GM20431 (cell line): ENCODE measurements around the gene NKX6-1.

Experiments used
- in situ Hi-C: fragments of 300-500 bp; cut with MseI, MboI; formaldehyde crosslinking; loops from one replicate; pipeline ENCODE4 v1.15.0; 2020; ENCODE audit warnings: low sequenced_read_pairs; ENCODE audit not compliant: unreplicated experiment

NKX6-1 gene

DNA sequence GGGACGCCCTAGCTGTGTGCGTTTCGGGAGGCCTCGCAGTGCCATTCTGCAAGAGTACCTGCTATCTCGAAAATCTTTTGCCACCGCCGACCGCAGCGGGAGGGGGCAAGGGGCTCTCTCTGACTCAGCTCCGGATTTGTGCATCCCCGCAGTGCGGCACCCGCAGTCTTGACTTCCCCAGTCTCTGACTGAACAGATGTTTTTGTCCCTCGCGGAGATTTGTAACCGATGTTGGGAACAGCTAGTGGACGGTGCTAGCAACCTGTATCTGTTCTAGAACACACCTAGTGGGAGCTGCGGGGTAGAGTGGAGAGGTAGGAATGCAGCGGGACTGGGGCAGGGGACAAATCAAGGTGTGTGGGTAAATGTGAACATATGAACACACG, 17.2 kb downstream of the NKX6-1 start:
- in situ Hi-C loops: no loop called here

DNA sequence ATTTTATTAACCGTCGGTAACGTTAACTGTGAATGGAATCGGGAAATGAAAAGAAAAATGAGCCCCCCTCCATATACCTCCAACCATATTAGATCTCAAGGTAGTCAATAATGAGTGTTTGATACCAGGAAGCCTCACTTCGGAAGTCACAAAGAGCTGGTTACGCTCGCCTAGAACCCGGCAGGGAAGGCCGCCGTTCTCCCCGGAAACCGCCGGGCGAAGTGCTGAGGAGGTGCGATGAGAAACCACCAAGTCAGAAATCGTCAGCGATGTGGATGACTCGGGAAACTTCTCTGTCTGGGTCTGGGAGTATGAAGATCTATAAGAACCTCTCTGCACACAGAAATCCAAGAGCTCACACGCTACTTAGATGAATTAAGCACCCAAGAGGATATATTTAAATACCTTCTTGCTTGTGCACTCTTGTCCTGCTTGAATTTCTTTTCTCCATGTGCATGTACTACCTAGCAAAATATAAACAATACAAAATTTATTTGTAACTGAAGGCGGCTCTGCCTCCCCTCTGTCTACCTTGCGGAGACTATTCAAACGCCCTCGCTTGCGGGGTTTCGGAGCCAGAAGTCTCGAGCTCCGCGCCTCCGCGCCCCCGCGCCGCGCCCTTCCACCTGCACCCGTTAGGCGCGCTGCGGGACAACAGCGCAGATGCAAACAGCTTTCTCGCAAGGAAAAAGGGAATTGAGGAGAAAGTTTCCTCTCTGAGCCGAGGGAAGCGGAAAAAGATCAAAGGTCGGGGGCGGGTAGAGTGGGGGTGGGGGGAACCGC, 17.8 kb downstream of the NKX6-1 start:
- in situ Hi-C loops: no loop called here

DNA sequence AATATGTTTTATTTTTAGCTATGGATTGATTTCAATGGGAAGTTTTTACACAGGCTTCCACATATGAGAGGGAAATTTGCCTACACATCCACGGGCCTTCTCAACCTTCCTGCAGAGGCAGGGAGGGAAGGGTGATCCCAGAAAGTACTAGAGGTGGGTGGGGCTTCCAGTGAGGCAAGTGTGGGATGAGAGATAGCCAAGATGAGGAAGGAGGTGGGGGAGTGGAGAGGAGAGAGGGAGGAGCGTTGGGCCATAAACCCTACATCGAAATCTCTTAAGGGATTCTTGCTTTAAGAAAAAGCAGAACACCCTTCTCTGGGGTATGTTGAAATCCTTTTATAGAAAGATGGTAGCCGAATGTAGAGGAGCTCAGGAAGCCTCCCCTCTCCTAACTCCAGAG, 19.0 kb downstream of the NKX6-1 start:
- in situ Hi-C loops: no loop called here

DNA sequence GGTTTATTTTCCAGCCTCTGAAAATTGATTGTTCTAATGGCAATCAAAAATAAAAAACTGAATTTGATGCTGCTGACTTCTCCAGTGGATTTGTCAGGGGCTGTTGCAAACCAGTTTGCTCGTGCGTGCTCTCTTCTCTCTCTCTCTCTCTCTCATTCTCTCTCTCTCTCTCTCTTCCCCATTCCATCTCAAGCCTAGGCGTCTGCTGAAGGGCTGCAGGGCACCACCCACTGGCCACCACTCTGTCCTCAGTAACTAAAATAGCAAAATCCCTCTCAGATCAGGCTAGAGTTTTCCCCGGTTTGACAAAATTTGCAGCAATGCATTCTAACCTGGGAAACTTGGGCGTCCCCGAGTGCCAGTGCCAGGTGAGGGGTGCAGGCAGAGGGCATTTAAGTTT, 19.4 kb downstream of the NKX6-1 start:
- in situ Hi-C loops: no loop called here

DNA sequence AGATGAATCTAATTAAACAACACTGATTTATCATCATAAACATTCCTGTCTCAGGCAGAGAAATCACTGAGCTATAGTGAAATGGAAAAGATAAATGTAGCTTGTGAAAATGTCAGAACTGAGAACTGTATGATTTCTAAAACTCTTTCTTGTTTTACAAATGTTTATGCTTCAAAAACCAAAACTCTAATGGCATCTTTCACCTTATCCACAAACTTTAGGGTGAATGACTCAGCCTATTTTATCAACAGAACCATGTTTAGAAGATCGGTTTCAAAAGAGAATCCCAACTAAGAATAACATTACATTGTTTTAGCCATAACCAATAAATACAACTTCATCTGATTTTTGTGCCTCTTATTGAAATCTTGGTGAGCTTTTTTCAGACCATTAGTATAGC, 21.4 kb downstream of the NKX6-1 start:
- in situ Hi-C loops: no loop called here

DNA sequence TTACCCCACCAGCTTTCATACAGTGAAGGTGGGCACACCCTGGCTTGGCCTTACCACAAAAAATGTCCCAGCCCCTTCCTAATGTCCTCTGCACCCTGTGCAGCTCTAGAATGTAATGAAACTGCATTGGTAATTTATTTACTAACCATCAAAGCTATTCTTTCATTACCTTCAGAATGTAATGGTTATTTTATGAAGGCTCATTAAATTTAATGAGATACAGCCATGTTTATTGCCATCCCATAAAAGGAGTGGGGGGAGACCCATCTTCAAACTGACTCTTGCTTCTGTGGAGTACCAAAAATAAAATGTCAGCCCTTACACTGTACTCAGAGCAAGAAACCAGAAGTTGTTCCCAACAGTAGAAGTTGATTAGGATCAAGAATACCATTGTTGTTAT, 25.0 kb downstream of the NKX6-1 start:
- in situ Hi-C loops: no loop called here

DNA sequence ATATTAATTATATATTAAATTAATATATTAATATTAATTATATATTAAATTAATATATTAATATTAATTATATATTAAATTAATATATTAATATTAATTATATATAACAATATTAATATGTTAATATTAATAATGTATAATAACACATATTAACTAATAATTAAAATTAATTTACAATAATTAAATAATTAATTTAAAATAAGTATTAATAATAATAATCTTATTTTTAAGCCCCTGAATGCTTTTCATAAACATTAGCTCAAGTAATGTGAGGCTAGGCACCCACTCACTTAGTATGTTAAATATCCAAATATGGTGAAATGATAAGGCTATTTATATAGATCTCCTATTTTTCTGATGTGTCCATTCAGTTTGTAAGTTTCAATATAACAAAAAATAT, 26.9 kb downstream of the NKX6-1 start:
- in situ Hi-C loops: no loop called here

DNA sequence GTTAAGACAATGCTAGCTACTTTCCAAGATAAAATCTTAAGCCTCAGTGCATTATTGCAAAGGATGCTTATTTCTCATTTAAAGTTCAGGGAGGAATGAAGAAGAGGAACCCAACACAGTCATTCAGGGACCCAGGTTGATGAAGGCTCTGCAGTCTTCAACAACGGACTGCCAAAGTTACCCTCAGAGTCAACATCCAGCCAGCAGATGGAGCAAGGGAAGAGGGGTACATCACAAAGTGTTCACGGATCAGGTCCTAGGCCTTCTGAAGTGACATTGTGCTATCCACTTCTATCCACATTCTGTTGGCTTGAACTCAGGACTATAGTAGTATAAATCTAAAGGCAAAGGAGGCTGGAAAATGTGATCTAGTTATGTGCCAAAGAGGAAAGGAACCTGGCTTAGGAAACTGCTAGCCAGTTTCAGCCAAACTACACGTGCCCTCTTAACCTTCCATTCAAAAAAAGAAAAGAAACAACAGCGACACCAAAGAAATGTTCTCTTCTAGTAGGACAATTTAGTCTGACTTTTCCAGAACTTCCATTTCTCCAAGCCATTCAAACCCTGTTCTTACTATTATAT, 28.8 kb downstream of the NKX6-1 start:
- in situ Hi-C loops: no loop called here

DNA sequence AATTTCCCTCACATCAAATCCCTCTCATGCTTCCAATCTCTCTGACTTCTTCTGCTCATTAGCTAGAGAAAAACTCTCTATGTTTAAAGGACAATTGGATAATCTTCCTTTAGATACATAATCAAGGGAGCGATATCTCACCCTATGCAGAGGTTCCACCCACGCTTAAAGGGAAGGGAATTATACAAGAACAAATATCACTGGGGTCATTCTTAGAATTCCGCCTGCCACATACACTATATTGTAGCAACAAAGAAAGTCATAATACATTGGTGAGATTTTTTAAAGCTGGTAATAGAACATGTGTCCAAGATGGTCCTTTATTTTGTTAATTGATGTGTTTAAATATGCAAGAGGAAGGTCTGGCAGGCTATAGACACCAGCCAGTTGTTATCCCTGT, 31.5 kb downstream of the NKX6-1 start:
- in situ Hi-C loops: no loop called here

DNA sequence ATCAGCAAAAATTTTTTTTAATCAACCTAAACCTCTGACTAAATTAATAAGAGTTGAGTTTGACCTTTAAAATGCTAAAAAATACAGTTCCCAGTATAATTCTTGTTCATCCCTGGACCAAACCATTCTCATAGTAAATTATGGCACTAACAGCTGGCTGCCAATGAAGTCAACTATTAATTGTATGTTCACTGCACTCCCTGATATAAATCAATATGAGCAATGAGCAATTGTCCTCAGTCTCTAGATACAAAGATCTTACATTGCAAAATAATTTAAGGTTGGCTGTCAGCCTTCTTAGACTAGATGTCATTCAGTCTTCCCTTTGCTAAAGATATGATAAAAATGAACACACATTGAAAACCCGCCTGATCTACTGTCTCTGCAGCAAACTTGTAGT, 39.3 kb downstream of the NKX6-1 start:
- in situ Hi-C loops: no loop called here

DNA sequence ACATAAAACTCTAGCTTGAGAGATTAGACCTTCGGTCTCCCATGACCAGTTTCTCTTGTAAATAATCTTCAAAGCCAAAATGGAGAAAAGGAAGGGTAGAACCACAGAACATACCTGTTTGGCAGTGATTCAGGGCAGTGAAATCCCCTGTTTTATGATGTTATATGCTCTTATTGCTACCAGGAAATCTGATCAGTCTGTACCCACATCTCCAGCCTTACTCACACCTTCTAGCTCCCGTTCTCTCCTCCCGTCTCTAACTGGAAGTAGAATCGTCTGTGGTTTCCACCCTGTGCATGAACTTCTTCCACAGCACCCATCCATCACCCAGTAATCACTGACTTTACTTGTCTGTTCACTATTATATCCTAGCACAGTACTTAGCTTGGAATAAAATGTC, 42.9 kb downstream of the NKX6-1 start:
- in situ Hi-C loops: no loop called here

DNA sequence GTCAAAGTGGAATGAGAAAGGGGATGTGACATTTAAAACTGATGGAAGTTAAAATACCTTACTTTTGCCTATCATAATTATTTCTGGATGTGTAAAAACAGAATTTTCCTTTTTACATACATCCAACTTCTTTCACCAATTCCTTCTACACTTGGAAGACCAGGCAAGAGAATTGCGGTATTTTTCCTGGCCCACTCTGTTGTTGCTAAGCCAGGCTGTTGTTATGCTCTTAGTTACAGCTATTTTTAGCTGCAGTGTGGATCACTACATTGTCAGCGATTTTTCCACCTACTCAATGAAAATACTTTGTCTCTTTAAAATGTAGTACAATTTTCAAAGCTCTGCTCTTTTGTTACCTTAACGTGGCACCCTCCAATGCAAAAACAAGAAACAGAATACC, 43.4 kb downstream of the NKX6-1 start:
- in situ Hi-C loops: no loop called here

DNA sequence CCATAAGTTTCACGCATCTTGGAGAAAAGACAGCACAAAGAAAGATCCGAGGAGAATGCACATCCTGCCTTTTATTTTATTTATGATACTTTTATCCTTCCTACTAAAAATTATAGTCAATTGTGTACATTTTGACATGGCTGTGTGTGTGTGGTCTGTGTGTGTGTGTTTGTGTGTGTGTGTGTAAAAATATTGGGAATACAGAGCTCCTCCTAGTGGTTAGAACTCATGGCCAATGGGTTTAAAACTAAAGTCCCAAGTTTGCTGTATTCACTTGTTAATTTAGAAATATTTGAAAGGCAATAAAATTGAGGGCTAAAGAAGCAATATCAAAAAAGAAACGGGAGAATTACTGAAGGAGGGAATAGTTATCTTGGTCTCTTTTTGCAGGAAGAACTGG, 47.5 kb downstream of the NKX6-1 start:
- in situ Hi-C loops: no loop called here

DNA sequence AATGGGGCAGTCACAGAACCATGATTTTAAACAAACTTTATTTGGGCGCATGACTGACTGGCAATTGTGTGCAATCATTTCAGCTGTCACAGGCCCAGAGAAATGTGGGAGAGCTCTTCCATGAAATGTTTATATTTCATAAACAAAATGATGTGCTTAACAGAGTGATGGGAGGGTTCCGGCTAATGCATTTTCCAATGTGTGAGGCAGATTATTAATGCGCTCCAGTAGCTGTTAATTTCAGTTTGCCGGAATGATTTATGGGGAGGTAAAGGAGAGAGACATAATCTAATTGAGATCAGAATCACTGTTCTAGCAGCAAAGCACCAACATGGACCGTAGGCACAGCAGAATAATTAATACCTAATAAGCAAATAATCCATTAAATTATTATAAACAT, 55.6 kb downstream of the NKX6-1 start:
- in situ Hi-C loops: no loop called here

DNA sequence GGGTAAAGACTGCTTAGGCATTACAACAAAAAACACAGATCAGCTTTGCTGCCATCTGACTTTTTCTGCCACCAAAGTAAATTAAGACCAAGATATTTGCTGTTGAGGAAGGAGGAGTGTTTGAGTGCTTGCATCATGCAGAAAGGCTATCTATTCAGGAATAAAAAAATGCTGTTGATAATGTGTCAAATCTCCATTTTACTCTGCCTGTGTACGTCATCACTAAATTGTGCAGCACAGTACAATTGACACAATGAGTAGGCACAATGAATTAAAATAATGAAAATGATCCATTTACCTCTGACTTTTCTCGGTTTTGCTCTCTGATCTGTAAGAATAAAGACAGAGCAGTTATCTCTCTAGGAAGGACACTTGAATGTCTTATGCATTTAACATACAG, 56.3 kb downstream of the NKX6-1 start:
- in situ Hi-C loops: no loop called here
